ENCODE results near the gene CFAP57.

CFAP57 gene

GRCh38 chr1:43299101-43299500, 127.0 kb downstream of the CFAP57 start:
- H3K4me3 ChIP-seq (ENCODE audit: low read length), result no peak overlapping the region
- no peak overlapping the region for H2AFZ ChIP-seq (ENCODE audit: low read depth, low read length)
- H3K27me3 ChIP-seq (ENCODE audit: insufficient read depth, low read length), result no peaks in the 10 kb centered on the region
- H3K36me3 ChIP-seq (ENCODE audit: insufficient read depth, low read length), result no peaks in the 10 kb centered on the region
- no peaks in the 10 kb centered on the region for H3K9me3 ChIP-seq (ENCODE audit: low read length)
- H3K4me1 ChIP-seq (ENCODE audit: insufficient read depth, low read length), result peaks cover 17% of the 10 kb centered on the region

GRCh38 chr1:43300378-43301094, 128.4 kb downstream of the CFAP57 start, which contains the start of gene TIE1:
TIE1 (plus strand) TSS chr1:43300982; CDS start chr1:43301072, 90 bp downstream.
- Histone ChIP-seq H3K4me1 (ENCODE audit: insufficient read depth, low read length) (peaks cover 10% of the 10 kb centered on the region), H3K9me3 (ENCODE audit: low read length) (no peaks in the 10 kb centered on the region), H3K27me3 (ENCODE audit: insufficient read depth, low read length) (no peaks in the 10 kb centered on the region), H3K4me3 (ENCODE audit: low read length) (no peak within 1 kb of the TSS), H3K36me3 (ENCODE audit: insufficient read depth, low read length) (no peaks in the 10 kb centered on the region), H2AFZ (ENCODE audit: low read depth, low read length) (no peak within 1 kb of the TSS)

- no peaks in the 10 kb centered on the region for H3K27me3 ChIP-seq (ENCODE audit: insufficient read depth, low read length)
- no peak overlapping the region for H3K4me3 ChIP-seq (ENCODE audit: low read length)
- no peaks in the 10 kb centered on the region for H3K4me1 ChIP-seq (ENCODE audit: insufficient read depth, low read length)
Measured at GRCh38 chr1:43302201-43302600, 130.1 kb downstream of the CFAP57 start.

GRCh38 chr1:43302721-43303470, 130.8 kb downstream of the CFAP57 start:
- H3K4me3 ChIP-seq (ENCODE audit: low read length), result no peak overlapping the region
- H3K36me3 ChIP-seq (ENCODE audit: insufficient read depth, low read length), result no peaks in the 10 kb centered on the region
- no peaks in the 10 kb centered on the region for H3K9me3 ChIP-seq (ENCODE audit: low read length)
- H3K4me1 ChIP-seq (ENCODE audit: insufficient read depth, low read length), result no peaks in the 10 kb centered on the region
- H3K27me3 ChIP-seq (ENCODE audit: insufficient read depth, low read length), result no peaks in the 10 kb centered on the region
- no peak overlapping the region for H2AFZ ChIP-seq (ENCODE audit: low read depth, low read length)

More at GRCh38 chr1:43302201-43302600, 130.1 kb downstream of the CFAP57 start:
- Histone ChIP-seq H3K36me3 (ENCODE audit: insufficient read depth, low read length) (no peaks in the 10 kb centered on the region), H3K9me3 (ENCODE audit: low read length) (no peaks in the 10 kb centered on the region), H2AFZ (ENCODE audit: low read depth, low read length) (no peak overlapping the region)

- no peaks in the 10 kb centered on the region for H3K36me3 ChIP-seq (ENCODE audit: insufficient read depth, low read length)
- H3K9me3 ChIP-seq (ENCODE audit: low read length), result no peaks in the 10 kb centered on the region
- no peaks in the 10 kb centered on the region for H3K4me1 ChIP-seq (ENCODE audit: insufficient read depth, low read length)
- no peak overlapping the region for H3K4me3 ChIP-seq (ENCODE audit: low read length)
- no peak overlapping the region for H2AFZ ChIP-seq (ENCODE audit: low read depth, low read length)
- no peaks in the 10 kb centered on the region for H3K27me3 ChIP-seq (ENCODE audit: insufficient read depth, low read length)
Measured at GRCh38 chr1:43303471-43304313, 131.6 kb downstream of the CFAP57 start.

All from neuron (in vitro differentiated cells).